HG03066 (cell line): ENCODE results near the gene FOXN1.
A peak's percentile ranks its signal among the peaks of the same experiment; 100 is the strongest.

Experiments
- ATAC-seq: cut with Tn5 transposase; IDR thresholded peaks from one replicate; pipeline ENCODE4 v1.9.1; 2021; ENCODE audit warnings: low read depth; ENCODE audit not compliant: unreplicated experiment

Gene FOXN1

GRCh38 chr17:28545141-28545503 is 39.0 kb downstream of the FOXN1 start:
- ATAC-seq = no peak

GRCh38 chr17:28545787-28546415 is 39.8 kb downstream of the FOXN1 start:
- ATAC-seq = no peak

GRCh38 chr17:28547096-28547622 is 41.0 kb downstream of the FOXN1 start:
- ATAC-seq = no peak

GRCh38 chr17:28547623-28548416 is 41.7 kb downstream of the FOXN1 start:
- no peak for ATAC-seq

GRCh38 chr17:28548417-28549130 is 42.4 kb downstream of the FOXN1 start:
- ATAC-seq = no peak

GRCh38 chr17:28549236-28550132 is 43.3 kb downstream of the FOXN1 start:
- no peak for ATAC-seq

GRCh38 chr17:28550858-28551257 is 44.7 kb downstream of the FOXN1 start:
- no peak for ATAC-seq

- no peak for ATAC-seq
Measured at GRCh38 chr17:28551421-28552175, 45.5 kb downstream of the FOXN1 start.

GRCh38 chr17:28552176-28552999 is 46.2 kb downstream of the FOXN1 start, which contains the start of gene UNC119:
Gene UNC119, minus strand, starts transcription at chr17:28552624. Its CDS starts 67 bp downstream, at chr17:28552557.
- peak; percentile 61 for ATAC-seq

GRCh38 chr17:28553000-28553505 is 46.9 kb downstream of the FOXN1 start:
- ATAC-seq = no peak

- no peak for ATAC-seq
Measured at GRCh38 chr17:28554565-28554964, 48.4 kb downstream of the FOXN1 start.

- ATAC-seq = no peak
Measured at GRCh38 chr17:28555022-28555421, 48.9 kb downstream of the FOXN1 start.

- ATAC-seq = no peak
Measured at GRCh38 chr17:28563475-28563874, 57.3 kb downstream of the FOXN1 start.

- ATAC-seq = no peak
Measured at GRCh38 chr17:28567604-28568003, 61.5 kb downstream of the FOXN1 start.

GRCh38 chr17:28569446-28569845 is 63.3 kb downstream of the FOXN1 start:
- ATAC-seq = no peak

- peak; percentile 43 for ATAC-seq
Measured at GRCh38 chr17:28570716-28571360, 64.7 kb downstream of the FOXN1 start.

GRCh38 chr17:28571361-28572122 is 65.4 kb downstream of the FOXN1 start, which contains the start of gene PIGS:
Gene PIGS, minus strand, starts transcription at chr17:28571524. Its CDS starts 28 bp downstream, at chr17:28571496.
- peak; percentile 80 for ATAC-seq
